GM21576 (cell line): ENCODE measurements around the gene D2HGDH.

ENCODE experiments used
- ATAC-seq: cut with Tn5 transposase; IDR thresholded peaks from one replicate; pipeline ENCODE4 v1.9.1; 2021; ENCODE audit warnings: mild to moderate bottlenecking, moderate library complexity; ENCODE audit not compliant: unreplicated experiment

Gene D2HGDH

GRCh38 chr2:241734467-241735208, at the start of gene D2HGDH:
Gene D2HGDH, plus strand, starts transcription at chr2:241734630. Its CDS starts 595 bp downstream, at chr2:241735225.
- ATAC-seq, result peak; percentile 76

- ATAC-seq, result peak; percentile 5
Observed at GRCh38 chr2:241686324-241686649, 48.1 kb upstream of the D2HGDH start.

GRCh38 chr2:241686650-241687425, 47.6 kb upstream of the D2HGDH start, which contains the start of gene DTYMK:
Gene DTYMK, minus strand, starts transcription at chr2:241686815. Its CDS starts 32 bp downstream, at chr2:241686783.
- ATAC-seq, result peak; percentile 92

- ATAC-seq, result no peak
Observed at GRCh38 chr2:241689306-241689705, 45.1 kb upstream of the D2HGDH start.

GRCh38 chr2:241690202-241690717, 44.2 kb upstream of the D2HGDH start:
- no peak for ATAC-seq

- ATAC-seq, result no peak
Observed at GRCh38 chr2:241692448-241692847, 42.0 kb upstream of the D2HGDH start.

- ATAC-seq, result no peak
Observed at GRCh38 chr2:241695651-241696050, 38.8 kb upstream of the D2HGDH start.

- ATAC-seq, result no peak
Observed at GRCh38 chr2:241701149-241701398, 33.4 kb upstream of the D2HGDH start.

- ATAC-seq, result peak; percentile 43
Observed at GRCh38 chr2:241701399-241702154, 32.9 kb upstream of the D2HGDH start, which contains the start of gene ING5. Gene ING5, plus strand, starts transcription at chr2:241702039. Its CDS starts 27 bp downstream, at chr2:241702066.

GRCh38 chr2:241702155-241703031, 32.0 kb upstream of the D2HGDH start:
- peak; percentile 58 for ATAC-seq

GRCh38 chr2:241703032-241703604, 31.3 kb upstream of the D2HGDH start:
- no peak for ATAC-seq

- ATAC-seq, result no peak
Observed at GRCh38 chr2:241706537-241706936, 27.9 kb upstream of the D2HGDH start.

- ATAC-seq, result no peak
Observed at GRCh38 chr2:241708879-241709278, 25.6 kb upstream of the D2HGDH start.

GRCh38 chr2:241719093-241719492, 15.3 kb upstream of the D2HGDH start:
- ATAC-seq, result no peak

- ATAC-seq, result no peak
Observed at GRCh38 chr2:241720099-241720498, 14.3 kb upstream of the D2HGDH start.

- no peak for ATAC-seq
Observed at GRCh38 chr2:241720560-241720959, 13.9 kb upstream of the D2HGDH start.

- no peak for ATAC-seq
Observed at GRCh38 chr2:241721852-241722251, 12.6 kb upstream of the D2HGDH start.

GRCh38 chr2:241722896-241723454, 11.5 kb upstream of the D2HGDH start:
- no peak for ATAC-seq

GRCh38 chr2:241724259-241724974, 10.0 kb upstream of the D2HGDH start:
- ATAC-seq, result no peak
